KMS-11 (cell line): ENCODE measurements around the gene C11orf58.

Source experiments
- H2AFZ ChIP-seq: fragments of 200-600 bp; sonication (generic); 2 replicates; pipeline ENCODE4 v1.6.1; 2016; ENCODE audit warnings: antibody characterized with exemption, mixed run types, low read depth
- H3K27ac ChIP-seq: fragments of 200-600 bp; sonication (generic); 2 replicates; pipeline ENCODE4 v1.6.1; 2016; ENCODE audit warnings: mild to moderate bottlenecking, mixed run types
- H3K27me3 ChIP-seq: fragments of 200-600 bp; sonication (generic); 2 replicates; pipeline ENCODE4 v1.6.1; 2017; ENCODE audit warnings: mild to moderate bottlenecking, low read depth, mixed run types, moderate library complexity; ENCODE audit not compliant: insufficient read depth
- H3K36me3 ChIP-seq: fragments of 200-600 bp; sonication (generic); 2 replicates; pipeline ENCODE4 v1.6.1; 2017; ENCODE audit warnings: mild to moderate bottlenecking, mixed run types; ENCODE audit not compliant: insufficient read depth
- H3K4me1 ChIP-seq: fragments of 200-600 bp; sonication (generic); 2 replicates; pipeline ENCODE4 v1.6.1; 2016; ENCODE audit warnings: mild to moderate bottlenecking, low read depth, mixed run types; ENCODE audit not compliant: poor library complexity, severe bottlenecking
- H3K4me2 ChIP-seq: fragments of 200-600 bp; sonication (generic); 2 replicates; pipeline ENCODE4 v1.7.0; 2016; ENCODE audit warnings: mild to moderate bottlenecking, mixed run types
- H3K4me3 ChIP-seq: fragments of 200-600 bp; sonication (generic); IDR thresholded peaks from 2 replicates; pipeline ENCODE4 v1.6.1; 2017; ENCODE audit warnings: low read depth, low read length, mixed read lengths; ENCODE audit not compliant: insufficient read depth
- H3K79me2 ChIP-seq: fragments of 200-600 bp; sonication (generic); 2 replicates; pipeline ENCODE4 v1.6.1; 2016; ENCODE audit warnings: low read depth, mixed run types; ENCODE audit not compliant: insufficient read depth
- H3K9ac ChIP-seq: fragments of 200-600 bp; sonication (generic); 2 replicates; pipeline ENCODE4 v1.6.1; 2016; ENCODE audit warnings: mild to moderate bottlenecking, mixed run types
- H4K20me1 ChIP-seq: fragments of 200-600 bp; sonication (generic); 2 replicates; pipeline ENCODE4 v1.6.1; 2016; ENCODE audit warnings: mild to moderate bottlenecking, mixed run types; ENCODE audit not compliant: insufficient read depth
- TF ChIP-seq, protein P1 (sequence below): fragments of 200-600 bp; sonication (generic); conservative IDR thresholded peaks from 2 replicates; pipeline ENCODE4 v1.6.1; 2017; ENCODE audit warnings: low read depth, mild to moderate bottlenecking, antibody characterized with exemption, low read length, moderate library complexity, mixed read lengths

The C11orf58 gene

DNA sequence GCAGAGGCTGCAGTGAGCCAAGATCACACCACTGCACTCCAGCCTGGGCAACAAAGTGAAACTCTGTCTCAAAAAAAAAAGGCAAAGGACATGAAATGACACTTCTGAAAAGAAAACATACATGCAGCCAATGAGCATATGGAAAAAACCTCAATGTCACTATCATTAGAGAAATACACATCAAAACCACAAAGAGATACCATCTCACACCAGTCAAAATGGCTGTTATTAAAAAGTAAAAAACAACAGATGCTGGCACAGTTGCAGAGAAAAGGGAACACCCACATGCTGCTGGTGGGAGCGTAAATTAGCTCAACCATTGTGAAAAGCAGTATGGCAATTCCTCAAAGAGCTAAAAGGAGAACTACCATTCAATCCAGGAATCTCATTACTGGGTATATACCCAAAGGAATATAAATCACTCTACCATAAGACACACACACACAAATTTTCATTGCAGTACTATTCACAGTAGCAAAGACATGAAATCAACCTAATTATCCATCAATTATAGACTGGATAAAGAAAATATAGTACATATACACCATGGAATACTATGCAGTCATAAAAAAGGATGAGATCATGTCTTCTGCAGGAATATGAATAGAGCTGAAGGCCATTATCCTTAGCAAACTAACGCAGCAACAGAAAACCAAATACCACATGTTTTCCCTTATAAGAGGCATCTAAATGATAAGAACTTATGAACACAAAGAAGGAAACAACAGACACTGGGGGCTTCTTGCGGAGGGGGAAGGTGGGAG, 15.7 kb upstream of the C11orf58 start:
- no peaks in the 10 kb centered on the region for H3K4me1 ChIP-seq
- H3K27ac ChIP-seq = no peak overlapping the region
- no peaks in the 10 kb centered on the region for H3K27me3 ChIP-seq
- TF ChIP-seq, protein P1, sequence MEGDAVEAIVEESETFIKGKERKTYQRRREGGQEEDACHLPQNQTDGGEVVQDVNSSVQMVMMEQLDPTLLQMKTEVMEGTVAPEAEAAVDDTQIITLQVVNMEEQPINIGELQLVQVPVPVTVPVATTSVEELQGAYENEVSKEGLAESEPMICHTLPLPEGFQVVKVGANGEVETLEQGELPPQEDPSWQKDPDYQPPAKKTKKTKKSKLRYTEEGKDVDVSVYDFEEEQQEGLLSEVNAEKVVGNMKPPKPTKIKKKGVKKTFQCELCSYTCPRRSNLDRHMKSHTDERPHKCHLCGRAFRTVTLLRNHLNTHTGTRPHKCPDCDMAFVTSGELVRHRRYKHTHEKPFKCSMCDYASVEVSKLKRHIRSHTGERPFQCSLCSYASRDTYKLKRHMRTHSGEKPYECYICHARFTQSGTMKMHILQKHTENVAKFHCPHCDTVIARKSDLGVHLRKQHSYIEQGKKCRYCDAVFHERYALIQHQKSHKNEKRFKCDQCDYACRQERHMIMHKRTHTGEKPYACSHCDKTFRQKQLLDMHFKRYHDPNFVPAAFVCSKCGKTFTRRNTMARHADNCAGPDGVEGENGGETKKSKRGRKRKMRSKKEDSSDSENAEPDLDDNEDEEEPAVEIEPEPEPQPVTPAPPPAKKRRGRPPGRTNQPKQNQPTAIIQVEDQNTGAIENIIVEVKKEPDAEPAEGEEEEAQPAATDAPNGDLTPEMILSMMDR = no peak
- no peaks in the 10 kb centered on the region for H4K20me1 ChIP-seq
- no peak overlapping the region for H3K9ac ChIP-seq
- H3K4me2 ChIP-seq = no peak overlapping the region
- H3K4me3 ChIP-seq = no peak overlapping the region
- no peak overlapping the region for H2AFZ ChIP-seq
- H3K79me2 ChIP-seq = no peaks in the 10 kb centered on the region
- H3K36me3 ChIP-seq = no peaks in the 10 kb centered on the region

- Histone ChIP-seq H3K36me3 (no peaks in the 10 kb centered on the region), H3K27ac (no peak overlapping the region)
Measured at GRCh38 chr11:16727806-16728205, 10.6 kb upstream of the C11orf58 start.

GRCh38 chr11:16737818-16738192, 642 bp upstream of the C11orf58 start:
- Histone ChIP-seq H2AFZ (peak overlapping the region; percentile 81), H3K4me1 (peaks cover 22% of the 10 kb centered on the region)

More at GRCh38 chr11:16727806-16728205, 10.6 kb upstream of the C11orf58 start:
- Histone ChIP-seq H3K4me3 (no peak overlapping the region), H3K27me3 (no peaks in the 10 kb centered on the region), H3K9ac (no peak overlapping the region), H4K20me1 (no peaks in the 10 kb centered on the region), H3K79me2 (no peaks in the 10 kb centered on the region), H3K4me2 (no peak overlapping the region), H3K4me1 (no peaks in the 10 kb centered on the region), H2AFZ (no peak overlapping the region)
- TF ChIP-seq, protein P1 = no peak

DNA sequence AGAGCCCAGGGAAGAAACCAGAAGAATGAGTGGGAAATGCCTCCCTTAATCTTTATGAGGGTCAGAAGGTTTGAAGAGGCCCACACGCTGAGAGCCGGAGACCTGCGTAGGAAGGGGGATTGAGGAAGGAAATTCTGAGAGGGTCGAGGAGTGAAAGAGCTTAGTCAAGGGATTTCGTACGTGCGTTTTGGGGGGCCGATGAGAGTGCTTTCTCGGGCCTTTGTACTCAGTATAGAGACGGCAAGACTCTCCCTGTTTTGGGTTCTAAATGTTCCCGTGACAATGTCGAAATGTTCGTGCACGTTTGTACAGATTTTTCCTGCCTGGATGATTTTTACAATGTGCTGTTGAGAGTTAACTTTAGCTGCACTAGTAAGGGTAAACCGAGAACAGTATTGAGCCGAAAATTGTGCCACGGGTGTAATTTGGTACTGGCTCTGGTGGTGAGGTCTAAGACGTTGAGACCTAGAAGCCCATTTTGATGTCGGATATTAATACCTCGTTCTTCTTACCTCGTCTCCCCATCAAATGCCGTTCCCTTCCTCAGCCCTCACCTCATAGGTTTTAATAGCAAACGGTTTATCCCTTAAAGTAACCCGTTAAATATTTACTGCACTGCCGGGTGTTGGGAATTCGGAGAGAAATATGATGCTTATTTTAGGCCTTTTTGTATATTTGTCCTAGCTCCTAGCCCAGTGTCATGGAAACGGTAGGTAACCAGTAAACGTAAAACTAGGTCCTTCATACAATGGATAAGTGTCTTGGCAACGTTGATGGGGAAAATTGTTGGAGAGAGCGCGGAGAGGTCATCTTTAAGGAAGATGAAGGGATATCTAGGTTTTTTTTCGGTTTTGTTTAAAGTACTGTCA, 734 bp downstream of the C11orf58 start:
- peak overlapping the region; percentile 96 for H3K9ac ChIP-seq
- no peaks in the 10 kb centered on the region for H4K20me1 ChIP-seq
- H3K36me3 ChIP-seq = no peaks in the 10 kb centered on the region
- peak overlapping the region; percentile 81; the same call in 1 of the 2 replicates for H2AFZ ChIP-seq
- peaks cover 51% of the 10 kb centered on the region for H3K79me2 ChIP-seq
- TF ChIP-seq, protein P1 = no peak
- peak overlapping the region; percentile 83 for H3K27ac ChIP-seq
- H3K4me2 ChIP-seq = peak overlapping the region; percentile 70
- peaks cover 22% of the 10 kb centered on the region for H3K4me1 ChIP-seq
- H3K4me3 ChIP-seq = no peak overlapping the region
- no peaks in the 10 kb centered on the region for H3K27me3 ChIP-seq

More at GRCh38 chr11:16737818-16738192, 642 bp upstream of the C11orf58 start:
- Histone ChIP-seq H3K27me3 (no peaks in the 10 kb centered on the region), H4K20me1 (no peaks in the 10 kb centered on the region), H3K4me3 (no peak overlapping the region), H3K4me2 (peak overlapping the region; percentile 71), H3K27ac (peak overlapping the region; percentile 83), H3K36me3 (no peaks in the 10 kb centered on the region), H3K9ac (peak overlapping the region; percentile 96), H3K79me2 (peaks cover 40% of the 10 kb centered on the region)
- TF ChIP-seq, protein P1 = no peak
